DND-41 (cell line): Measurements from ENCODE around the gene PTPRD.

Experiments used
- CTCF ChIP-seq: IDR thresholded peaks from 2 replicates; pipeline ENCODE4 v1.5.1; 2012; ENCODE audit warnings: borderline replicate concordance, low read length, moderate library complexity, mild to moderate bottlenecking; ENCODE audit not compliant: poor library complexity, severe bottlenecking; ENCODE audit errors: extremely low read depth
- EZH2 ChIP-seq: IDR thresholded peaks from 3 replicates; pipeline ENCODE4 v1.6.1; 2012; ENCODE audit warnings: borderline replicate concordance, low read depth, mild to moderate bottlenecking, moderate library complexity, low read length, inconsistent platforms; ENCODE audit not compliant: severe bottlenecking

- TF ChIP-seq EZH2: no peak
- no peak for TF ChIP-seq CTCF
Observed at GRCh38 chr9:8610256-8610655, 2002.5 kb downstream of the PTPRD start.
